IPS-NIHi11 (cell line): ENCODE data around the gene IKZF2.
"Not testable (repeated sequence)": the region's sequence is repeated elsewhere in the genome, so short reads cannot be mapped to it uniquely, and the experiment has no call there.

Source experiments
- DNase-seq: peaks from one replicate; pipeline ENCODE4 v3.0.0; 2012; ENCODE audit warnings: mixed read lengths, low spot score

The IKZF2 gene

GRCh38 chr2:213036836-213037235 is 114.6 kb downstream of the IKZF2 start:
- no peak for DNase-seq

GRCh38 chr2:213034585-213034984 is 116.8 kb downstream of the IKZF2 start:
- DNase-seq: no peak

GRCh38 chr2:213032607-213033006 is 118.8 kb downstream of the IKZF2 start:
- no peak for DNase-seq

- peak; percentile 3 for DNase-seq
Observed at GRCh38 chr2:213022987-213023386, 128.4 kb downstream of the IKZF2 start.

GRCh38 chr2:213021971-213022899 is 129.2 kb downstream of the IKZF2 start:
- DNase-seq: no peak

- not testable (repeated sequence) for DNase-seq
Observed at GRCh38 chr2:213020913-213021312, 130.5 kb downstream of the IKZF2 start.

- DNase-seq: no peak
Observed at GRCh38 chr2:213020268-213020667, 131.1 kb downstream of the IKZF2 start.

GRCh38 chr2:213019368-213019767 is 132.0 kb downstream of the IKZF2 start:
- DNase-seq: no peak

GRCh38 chr2:213018340-213018901 is 133.0 kb downstream of the IKZF2 start:
- no peak for DNase-seq

GRCh38 chr2:213017404-213017803 is 134.0 kb downstream of the IKZF2 start:
- no peak for DNase-seq

GRCh38 chr2:213016984-213017351 is 134.4 kb downstream of the IKZF2 start:
- DNase-seq: no peak

GRCh38 chr2:213016166-213016983 is 135.0 kb downstream of the IKZF2 start:
- no peak for DNase-seq

- DNase-seq: no peak
Observed at GRCh38 chr2:213015387-213016165, 135.8 kb downstream of the IKZF2 start.

GRCh38 chr2:213013979-213014378 is 137.4 kb downstream of the IKZF2 start:
- DNase-seq: no peak

- DNase-seq: no peak
Observed at GRCh38 chr2:213011505-213011904, 139.9 kb downstream of the IKZF2 start.

- no peak for DNase-seq
Observed at GRCh38 chr2:213010106-213010779, 141.2 kb downstream of the IKZF2 start.

- no peak for DNase-seq
Observed at GRCh38 chr2:213007290-213007838, 144.0 kb downstream of the IKZF2 start.

GRCh38 chr2:213004197-213004821 is 147.1 kb downstream of the IKZF2 start:
- no peak for DNase-seq

- DNase-seq: no peak
Observed at GRCh38 chr2:213002383-213002782, 149.0 kb downstream of the IKZF2 start.

GRCh38 chr2:213001297-213001910 is 150.0 kb downstream of the IKZF2 start:
- DNase-seq: no peak
